Measurements from ENCODE around the gene PEDS1. TPM values are rescaled to one million over a fixed set of nuclear protein-coding genes. Genes with fewer than 3 reads are reported as not detected.

Gene PEDS1
- total RNA-seq, 1 donor from 2014 or later: 9.5 TPM

- H3K36me3 ChIP-seq: no peaks in the 10 kb centered on the region
- Mint-ChIP-seq H3K4me1 (no peaks in the 10 kb centered on the region), H3K27me3 (ENCODE audit: insufficient read depth, low read depth) (peaks cover 2% of the 10 kb centered on the region), H3K9me3 (no peaks in the 10 kb centered on the region), H3K4me3 (no peak overlapping the region), H3K27ac (no peak overlapping the region), H3K36me3 (peaks cover 22% of the 10 kb centered on the region)
- TF ChIP-seq EZH2 (IDR thresholded peaks at IDR 0.05): no peak
- no peak for TF ChIP-seq CTCF (IDR thresholded peaks at IDR 0.05)
- TF ChIP-seq EZH2phosphoT487 (IDR thresholded peaks at IDR 0.05): no peak
- no peak overlapping the region for H2AFZ ChIP-seq (replicated peaks)
- H3K79me2 ChIP-seq (ENCODE audit: low read depth): no peaks in the 10 kb centered on the region
- H3K9ac ChIP-seq: no peak overlapping the region
- no peaks in the 10 kb centered on the region for H3F3A ChIP-seq (ENCODE audit: low read depth)
- H3K4me3 ChIP-seq: no peak overlapping the region
- no peak overlapping the region for H3K4me2 ChIP-seq
- H3K27me3 ChIP-seq: no peaks in the 10 kb centered on the region
- no peaks in the 10 kb centered on the region for H4K20me1 ChIP-seq (ENCODE audit: low read depth)
- H3K4me1 ChIP-seq: no peaks in the 10 kb centered on the region
- no peak overlapping the region for H3K27ac ChIP-seq
- no peaks in the 10 kb centered on the region for H3K9me3 ChIP-seq (ENCODE audit: low read depth)
- DNase-seq (ENCODE audit: low spot score): no peak
These were observed 22.5 kb downstream of the PEDS1 start for GRCh38 chr20:50130995-50131394.

GRCh38 chr20:50130356-50130723 is 23.2 kb downstream of the PEDS1 start:
- no peaks in the 10 kb centered on the region for H3K9me3 Mint-ChIP-seq
- Histone ChIP-seq H3K4me2 (no peak overlapping the region), H3K4me1 (no peaks in the 10 kb centered on the region), H3K9ac (no peak overlapping the region), H4K20me1 (ENCODE audit: low read depth) (no peaks in the 10 kb centered on the region), H3K27ac (no peak overlapping the region), H3K36me3 (no peaks in the 10 kb centered on the region), H3F3A (ENCODE audit: low read depth) (no peaks in the 10 kb centered on the region), H3K27me3 (no peaks in the 10 kb centered on the region), H3K4me3 (no peak overlapping the region), H2AFZ (replicated peaks) (no peak overlapping the region), H3K79me2 (ENCODE audit: low read depth) (no peaks in the 10 kb centered on the region), H3K9me3 (ENCODE audit: low read depth) (no peaks in the 10 kb centered on the region)
- DNase-seq (ENCODE audit: low spot score): no peak
- TF ChIP-seq EZH2 (IDR thresholded peaks at IDR 0.05) (no peak), EZH2phosphoT487 (IDR thresholded peaks at IDR 0.05) (no peak), CTCF (IDR thresholded peaks at IDR 0.05) (no peak)
- H3K4me1 Mint-ChIP-seq: no peaks in the 10 kb centered on the region
- peak overlapping the region; percentile 8 for H3K27ac Mint-ChIP-seq
- H3K27me3 Mint-ChIP-seq (ENCODE audit: insufficient read depth, low read depth): no peaks in the 10 kb centered on the region
- H3K36me3 Mint-ChIP-seq: peaks cover 23% of the 10 kb centered on the region
- no peak overlapping the region for H3K4me3 Mint-ChIP-seq

DNA sequence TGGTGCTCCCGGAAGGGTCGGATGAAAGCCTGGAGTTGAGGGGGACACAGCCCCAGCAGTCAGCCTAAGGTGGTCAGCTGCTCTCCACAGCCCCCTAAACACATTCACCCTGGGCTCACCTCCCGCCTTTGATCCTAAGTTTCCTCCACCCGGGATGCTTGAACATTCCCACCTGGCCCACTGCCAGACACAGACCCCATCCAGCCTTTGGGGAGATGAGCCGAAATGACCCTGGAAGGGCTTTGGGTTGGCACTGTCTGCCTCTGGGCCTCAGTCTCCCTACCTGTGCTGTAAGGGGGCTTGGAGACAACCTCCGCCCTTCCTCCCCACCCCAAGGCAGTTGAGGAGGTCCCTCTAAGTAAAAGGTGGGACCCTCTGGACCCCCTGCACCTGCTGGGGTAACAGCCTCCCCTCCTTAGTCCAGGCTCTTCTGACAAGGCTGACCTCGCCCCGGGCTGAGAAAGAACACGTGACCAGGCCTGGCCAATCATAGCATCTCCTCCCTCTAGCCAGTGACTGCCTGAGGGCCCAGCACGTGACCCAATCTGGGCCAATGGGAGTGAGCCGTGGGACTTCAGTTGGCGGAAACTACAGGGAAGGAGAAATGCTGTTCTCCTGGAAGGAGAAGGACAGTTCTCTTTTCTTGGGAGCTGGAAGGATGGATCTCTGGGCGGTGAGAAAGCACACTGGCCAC is 23.7 kb downstream of the PEDS1 start:
- H3K9me3 ChIP-seq (ENCODE audit: low read depth): no peaks in the 10 kb centered on the region
- no peaks in the 10 kb centered on the region for H3K4me1 ChIP-seq
- TF ChIP-seq CTCF (IDR thresholded peaks at IDR 0.05) (no peak), EZH2 (IDR thresholded peaks at IDR 0.05) (no peak), EZH2phosphoT487 (IDR thresholded peaks at IDR 0.05) (no peak)
- no peak overlapping the region for H3K4me2 ChIP-seq
- Mint-ChIP-seq H3K27ac (peak overlapping the region; percentile 8), H3K4me1 (no peaks in the 10 kb centered on the region), H3K9me3 (no peaks in the 10 kb centered on the region), H3K36me3 (peaks cover 24% of the 10 kb centered on the region), H3K27me3 (ENCODE audit: insufficient read depth, low read depth) (no peaks in the 10 kb centered on the region), H3K4me3 (no peak overlapping the region)
- no peak overlapping the region for H2AFZ ChIP-seq (replicated peaks)
- H3F3A ChIP-seq (ENCODE audit: low read depth): no peaks in the 10 kb centered on the region
- no peaks in the 10 kb centered on the region for H4K20me1 ChIP-seq (ENCODE audit: low read depth)
- H3K27me3 ChIP-seq: no peaks in the 10 kb centered on the region
- no peak overlapping the region for H3K9ac ChIP-seq
- H3K4me3 ChIP-seq: no peak overlapping the region
- H3K36me3 ChIP-seq: no peaks in the 10 kb centered on the region
- no peak overlapping the region for H3K27ac ChIP-seq
- no peak for DNase-seq (ENCODE audit: low spot score)
- H3K79me2 ChIP-seq (ENCODE audit: low read depth): no peaks in the 10 kb centered on the region
